Activated gamma-delta T cell treated with Interleukin-2 at 50 U/mL for 16 hours (primary cell): ENCODE measurements around the gene FOSL1.
"Not testable (repeated sequence)": the region's sequence is repeated elsewhere in the genome, so short reads cannot be mapped to it uniquely, and the experiment has no call there.

Source experiments
- DNase-seq: peaks from one replicate; pipeline ENCODE4 v3.0.0-alpha.2; 2020

FOSL1 gene

GRCh38 chr11:65849771-65850216 lies 50.4 kb downstream of the FOSL1 start:
- no peak for DNase-seq

GRCh38 chr11:65849366-65849765 lies 50.8 kb downstream of the FOSL1 start:
- no peak for DNase-seq

GRCh38 chr11:65848693-65849092 lies 51.5 kb downstream of the FOSL1 start:
- DNase-seq, result not testable (repeated sequence)

GRCh38 chr11:65847746-65848145 lies 52.4 kb downstream of the FOSL1 start:
- DNase-seq, result no peak

GRCh38 chr11:65844231-65844872 lies 55.8 kb downstream of the FOSL1 start:
- DNase-seq, result no peak

GRCh38 chr11:65843811-65844210 lies 56.4 kb downstream of the FOSL1 start:
- no peak for DNase-seq

- no peak for DNase-seq
Observed at GRCh38 chr11:65842144-65842543, 58.0 kb downstream of the FOSL1 start.
